ENCODE measurements around the gene PROS1.
"Not testable (repeated sequence)": the region's sequence is repeated elsewhere in the genome, so short reads cannot be mapped to it uniquely, and the experiment has no call there.

PROS1 gene

DNA sequence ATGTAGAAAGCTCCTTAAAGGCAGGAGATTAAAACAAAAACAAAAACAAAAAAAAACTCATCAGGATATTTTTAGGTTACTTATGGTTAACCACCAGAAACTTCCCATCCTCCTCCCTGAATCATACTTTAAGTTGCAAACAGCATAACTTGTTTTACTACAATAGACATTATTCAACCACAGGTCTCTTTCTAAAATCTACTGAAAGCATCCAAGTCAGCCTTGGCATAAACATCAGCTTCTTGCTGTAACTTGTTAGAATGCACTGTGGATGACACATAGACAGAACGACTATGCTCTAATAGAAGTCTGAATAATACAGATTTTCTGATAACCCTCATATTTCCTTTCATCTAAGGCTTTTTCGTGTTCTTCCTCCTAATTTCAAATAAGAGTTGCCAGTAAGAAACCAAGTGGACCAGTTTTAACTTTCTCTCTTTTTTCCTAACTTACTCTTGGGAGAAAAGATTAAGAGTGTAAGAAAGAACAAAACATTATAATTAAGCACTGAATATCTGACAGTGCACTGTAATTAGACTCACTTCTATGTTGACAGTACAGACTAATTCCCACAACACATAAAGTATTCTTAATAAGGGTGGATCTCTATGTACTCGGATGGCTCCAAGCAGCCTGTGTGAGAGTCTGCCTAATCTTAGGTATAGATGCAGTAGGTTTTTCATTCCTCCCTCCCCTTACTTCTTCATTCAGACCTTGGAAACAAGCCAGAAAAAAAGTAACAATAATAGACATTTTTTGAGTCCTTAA lies 95.3 kb downstream of the PROS1 start:
- not testable (repeated sequence) for H3K9me3 ChIP-seq (ENCODE audit: control insufficient read depth in 2 of 2, low read length in 2 of 2); H3K4me3 ChIP-seq (ENCODE audit: low read length in 2 of 2); H3K27me3 ChIP-seq (ENCODE audit: control insufficient read depth in 1 of 2, insufficient read depth in 2 of 2, low read length in 2 of 2); H3K36me3 ChIP-seq (ENCODE audit: control insufficient read depth in 2 of 2, insufficient read depth in 2 of 2, low read length in 2 of 2); H3K4me1 ChIP-seq (ENCODE audit: control insufficient read depth, insufficient read depth, low read length); H3K9ac ChIP-seq (ENCODE audit: low read length in 2 of 2); H3K27ac ChIP-seq (ENCODE audit: low read length)

DNA sequence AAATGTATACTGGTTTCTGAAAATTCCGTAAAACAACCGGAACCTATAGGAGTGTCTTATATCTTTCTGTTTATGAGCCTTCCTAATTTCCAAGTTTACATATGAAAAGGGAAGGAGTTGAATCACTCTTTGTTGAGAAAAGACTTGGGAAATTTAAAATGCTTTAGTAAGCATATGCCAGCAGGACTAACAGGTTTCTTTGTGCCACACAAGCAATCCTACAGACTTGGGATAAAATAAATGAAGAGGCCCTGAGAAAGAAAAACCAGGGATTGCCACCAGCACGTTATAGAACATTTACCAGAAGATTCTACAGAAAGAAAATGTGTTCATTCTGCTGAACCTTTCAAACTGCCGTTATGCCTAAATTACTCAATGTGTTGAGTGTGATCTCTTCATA lies 96.3 kb downstream of the PROS1 start:
- not testable (repeated sequence) for H3K27me3 ChIP-seq (ENCODE audit: control insufficient read depth in 1 of 2, insufficient read depth in 2 of 2, low read length in 2 of 2); H3K9ac ChIP-seq (ENCODE audit: low read length in 2 of 2); H3K36me3 ChIP-seq (ENCODE audit: control insufficient read depth in 2 of 2, insufficient read depth in 2 of 2, low read length in 2 of 2); H3K9me3 ChIP-seq (ENCODE audit: control insufficient read depth in 2 of 2, low read length in 2 of 2); H3K4me3 ChIP-seq (ENCODE audit: low read length in 2 of 2); H3K4me1 ChIP-seq (ENCODE audit: control insufficient read depth, insufficient read depth, low read length); H3K27ac ChIP-seq (ENCODE audit: low read length)

DNA sequence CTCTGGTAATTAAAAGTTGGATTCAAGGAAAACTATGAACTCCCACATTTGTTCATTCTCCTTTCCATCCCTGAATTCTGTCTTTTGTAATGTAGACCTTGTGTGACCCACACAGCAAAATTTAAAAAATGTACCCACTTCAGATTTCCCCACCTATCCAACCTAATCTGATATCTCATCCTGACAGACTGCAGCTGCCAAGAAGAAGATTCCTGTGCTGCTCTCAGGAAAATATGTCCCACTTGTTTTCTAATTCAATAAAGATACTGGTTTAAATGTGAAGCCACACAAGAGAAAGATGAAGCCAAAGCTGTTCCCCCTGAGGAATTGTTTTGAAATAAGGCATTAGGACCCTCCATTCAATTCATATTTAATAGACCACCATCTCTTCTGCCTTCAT lies 100.3 kb downstream of the PROS1 start:
- not testable (repeated sequence) for H3K9ac ChIP-seq (ENCODE audit: low read length in 2 of 2); H3K27me3 ChIP-seq (ENCODE audit: control insufficient read depth in 1 of 2, insufficient read depth in 2 of 2, low read length in 2 of 2); H3K36me3 ChIP-seq (ENCODE audit: control insufficient read depth in 2 of 2, insufficient read depth in 2 of 2, low read length in 2 of 2); H3K4me3 ChIP-seq (ENCODE audit: low read length in 2 of 2); H3K9me3 ChIP-seq (ENCODE audit: control insufficient read depth in 2 of 2, low read length in 2 of 2); H3K27ac ChIP-seq (ENCODE audit: low read length); H3K4me1 ChIP-seq (ENCODE audit: control insufficient read depth, insufficient read depth, low read length)

DNA sequence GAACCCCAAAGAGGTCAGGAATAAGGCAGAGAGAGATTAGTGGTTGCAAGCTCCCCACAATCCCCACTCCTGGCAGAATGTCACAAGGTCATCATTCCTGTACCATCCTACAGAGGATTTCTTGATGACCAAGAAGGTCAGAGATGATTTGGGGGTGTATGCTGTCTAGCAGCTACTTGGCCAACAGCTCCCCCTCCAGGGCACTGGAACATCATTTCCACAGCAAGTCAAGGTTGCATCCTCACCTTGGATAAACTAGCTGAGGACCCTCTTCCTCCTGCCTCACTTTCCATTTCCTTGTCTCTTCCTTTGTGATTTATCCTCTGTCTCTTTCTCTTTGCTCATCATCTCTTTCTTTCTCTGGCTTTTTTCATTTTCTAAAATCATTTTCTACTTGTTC lies 106.3 kb downstream of the PROS1 start:
- H3K4me1 ChIP-seq (ENCODE audit: control insufficient read depth, insufficient read depth, low read length): no peaks in the 10 kb centered on the region
- H3K4me3 ChIP-seq (ENCODE audit: low read length in 2 of 2): no peak overlapping the region
- no peaks in the 10 kb centered on the region for H3K9me3 ChIP-seq (ENCODE audit: control insufficient read depth in 2 of 2, low read length in 2 of 2)
- H3K27me3 ChIP-seq (ENCODE audit: control insufficient read depth in 1 of 2, insufficient read depth in 2 of 2, low read length in 2 of 2): no peaks in the 10 kb centered on the region
- no peak overlapping the region for H3K9ac ChIP-seq (ENCODE audit: low read length in 2 of 2)
- no peaks in the 10 kb centered on the region for H3K36me3 ChIP-seq (ENCODE audit: control insufficient read depth in 2 of 2, insufficient read depth in 2 of 2, low read length in 2 of 2)
- no peak overlapping the region for H3K27ac ChIP-seq (ENCODE audit: low read length)

DNA sequence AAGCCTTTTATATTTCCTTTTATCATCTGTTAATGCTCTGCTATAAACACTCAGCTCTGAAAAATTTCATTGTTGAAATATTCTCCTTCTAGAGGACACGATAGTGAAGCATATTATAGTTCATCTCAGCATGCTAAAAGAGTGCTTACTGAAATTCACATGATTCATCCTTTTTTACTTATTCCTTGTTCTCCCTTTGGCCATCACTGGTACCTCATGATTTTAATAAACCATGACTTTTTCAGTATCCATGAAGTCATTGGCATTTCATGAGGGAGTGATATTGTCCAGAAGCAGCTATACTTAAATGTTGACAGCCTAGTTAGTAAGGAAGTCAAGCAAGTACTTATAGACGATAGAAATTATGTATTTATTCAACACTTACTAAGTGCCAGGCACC lies 112.7 kb downstream of the PROS1 start:
- Histone ChIP-seq H3K4me3 (ENCODE audit: low read length in 2 of 2) (no peak overlapping the region), H3K9ac (ENCODE audit: low read length in 2 of 2) (no peak overlapping the region)

DNA sequence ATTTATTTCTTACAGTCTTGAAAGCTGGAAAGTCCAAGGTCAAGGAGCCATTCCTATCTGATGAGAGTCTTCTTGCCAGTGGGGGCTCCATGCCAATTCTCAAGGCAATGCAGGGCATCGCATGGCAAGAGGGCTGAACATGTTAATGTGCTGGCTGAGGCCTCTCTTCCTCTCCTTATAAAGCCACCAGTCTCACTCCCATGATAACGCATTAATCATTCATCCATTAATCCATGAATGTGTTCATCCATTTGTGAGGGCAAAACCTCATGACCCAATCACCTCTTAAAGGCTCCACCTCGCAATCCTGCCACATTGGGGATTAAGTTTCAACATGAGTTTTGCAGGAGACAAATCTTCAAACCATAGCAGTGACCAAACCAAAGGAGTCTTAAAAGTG lies 118.3 kb downstream of the PROS1 start:
- Histone ChIP-seq H3K9ac (ENCODE audit: low read length in 2 of 2) (no peak overlapping the region), H3K4me1 (ENCODE audit: control insufficient read depth, insufficient read depth, low read length) (no peaks in the 10 kb centered on the region), H3K4me3 (ENCODE audit: low read length in 2 of 2) (no peak overlapping the region), H3K36me3 (ENCODE audit: control insufficient read depth in 2 of 2, insufficient read depth in 2 of 2, low read length in 2 of 2) (no peaks in the 10 kb centered on the region), H3K27me3 (ENCODE audit: control insufficient read depth in 1 of 2, insufficient read depth in 2 of 2, low read length in 2 of 2) (no peaks in the 10 kb centered on the region), H3K9me3 (ENCODE audit: control insufficient read depth in 2 of 2, low read length in 2 of 2) (peaks cover 2 to 3% of the 10 kb centered on the region in 2 donors), H3K27ac (ENCODE audit: low read length) (no peak overlapping the region)

More for the DNA sequence above, 112.7 kb downstream of the PROS1 start:
- H3K27ac ChIP-seq (ENCODE audit: low read length): no peak overlapping the region
- no peaks in the 10 kb centered on the region for H3K36me3 ChIP-seq (ENCODE audit: control insufficient read depth in 2 of 2, insufficient read depth in 2 of 2, low read length in 2 of 2)
- no peaks in the 10 kb centered on the region for H3K27me3 ChIP-seq (ENCODE audit: control insufficient read depth in 1 of 2, insufficient read depth in 2 of 2, low read length in 2 of 2)
- H3K9me3 ChIP-seq (ENCODE audit: control insufficient read depth in 2 of 2, low read length in 2 of 2): peaks cover 2 to 3% of the 10 kb centered on the region in 2 donors
- H3K4me1 ChIP-seq (ENCODE audit: control insufficient read depth, insufficient read depth, low read length): no peaks in the 10 kb centered on the region

DNA sequence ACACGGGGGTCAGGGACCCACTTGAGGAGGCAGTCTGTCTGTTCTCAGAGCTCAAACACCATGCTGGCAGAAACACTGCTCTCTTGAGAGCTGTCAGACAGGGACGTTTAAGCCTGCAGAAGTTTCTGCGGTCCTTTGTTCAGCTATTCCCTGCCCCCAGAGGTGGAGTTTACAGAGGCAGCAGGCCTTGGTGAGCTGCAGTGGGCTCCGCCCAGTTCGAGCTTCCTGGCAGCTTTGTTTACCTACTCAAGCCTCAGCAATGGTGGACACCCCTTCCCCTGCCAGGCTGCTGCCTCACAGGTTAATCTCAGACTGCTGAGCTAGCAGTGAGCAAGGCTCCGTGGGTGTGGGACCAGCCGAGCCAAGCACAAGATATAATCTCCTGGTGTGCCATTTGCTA lies 121.5 kb downstream of the PROS1 start:
- H3K9me3 ChIP-seq (ENCODE audit: control insufficient read depth in 2 of 2, low read length in 2 of 2); H3K4me1 ChIP-seq (ENCODE audit: control insufficient read depth, insufficient read depth, low read length); H3K27me3 ChIP-seq (ENCODE audit: control insufficient read depth in 1 of 2, insufficient read depth in 2 of 2, low read length in 2 of 2); H3K27ac ChIP-seq (ENCODE audit: low read length); H3K36me3 ChIP-seq (ENCODE audit: control insufficient read depth in 2 of 2, insufficient read depth in 2 of 2, low read length in 2 of 2); H3K9ac ChIP-seq (ENCODE audit: low read length in 2 of 2); H3K4me3 ChIP-seq (ENCODE audit: low read length in 2 of 2): not testable (repeated sequence)

DNA sequence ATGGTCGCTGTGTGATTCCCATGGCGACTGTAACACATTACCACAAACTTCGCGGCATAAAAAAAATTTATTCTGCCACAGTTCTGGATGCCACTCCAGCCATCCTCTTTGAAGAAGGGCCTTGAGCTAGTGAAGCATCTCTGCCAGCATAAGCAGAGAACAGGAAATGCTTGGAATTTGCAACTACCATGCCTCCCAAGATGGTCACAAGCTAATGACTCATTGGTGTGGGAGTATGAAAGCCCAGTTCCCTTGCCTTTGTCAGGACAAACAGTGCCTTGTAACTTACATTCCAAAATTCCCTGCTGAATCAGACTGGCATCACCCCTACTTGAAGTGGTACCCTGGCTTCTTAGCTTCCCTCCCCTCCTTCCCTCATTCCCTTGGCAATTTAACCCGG lies 129.7 kb downstream of the PROS1 start:
- no peak overlapping the region for H3K4me3 ChIP-seq (ENCODE audit: low read length in 2 of 2)
- no peaks in the 10 kb centered on the region for H3K36me3 ChIP-seq (ENCODE audit: control insufficient read depth in 2 of 2, insufficient read depth in 2 of 2, low read length in 2 of 2)
- H3K9ac ChIP-seq (ENCODE audit: low read length in 2 of 2): no peak overlapping the region
- H3K27me3 ChIP-seq (ENCODE audit: control insufficient read depth in 1 of 2, insufficient read depth in 2 of 2, low read length in 2 of 2): no peaks in the 10 kb centered on the region
- H3K27ac ChIP-seq (ENCODE audit: low read length): no peak overlapping the region
- no peaks in the 10 kb centered on the region for H3K9me3 ChIP-seq (ENCODE audit: control insufficient read depth in 2 of 2, low read length in 2 of 2)
- H3K4me1 ChIP-seq (ENCODE audit: control insufficient read depth, insufficient read depth, low read length): peaks cover 2% of the 10 kb centered on the region

DNA sequence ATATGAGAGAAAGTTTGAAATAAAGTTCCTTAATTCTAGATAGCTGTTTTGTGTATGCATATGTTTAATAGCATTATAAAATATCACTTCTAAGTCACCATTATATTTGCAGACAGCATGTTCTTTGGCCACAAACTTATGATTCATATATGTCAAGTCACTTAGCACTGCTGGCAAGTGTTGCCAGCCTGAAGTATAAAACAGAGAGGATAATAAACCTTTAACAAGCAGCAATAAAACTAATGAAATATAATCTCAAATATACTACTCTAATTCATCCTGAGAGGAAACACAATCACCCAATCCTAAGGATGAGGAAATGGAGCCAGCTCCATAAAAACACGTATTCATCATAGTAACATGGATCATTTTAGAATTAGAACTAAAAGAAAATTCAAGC lies 134.5 kb downstream of the PROS1 start:
- not testable (repeated sequence) for H3K9ac ChIP-seq (ENCODE audit: low read length in 2 of 2); H3K4me1 ChIP-seq (ENCODE audit: control insufficient read depth, insufficient read depth, low read length); H3K9me3 ChIP-seq (ENCODE audit: control insufficient read depth in 2 of 2, low read length in 2 of 2); H3K27ac ChIP-seq (ENCODE audit: low read length); H3K27me3 ChIP-seq (ENCODE audit: control insufficient read depth in 1 of 2, insufficient read depth in 2 of 2, low read length in 2 of 2); H3K4me3 ChIP-seq (ENCODE audit: low read length in 2 of 2); H3K36me3 ChIP-seq (ENCODE audit: control insufficient read depth in 2 of 2, insufficient read depth in 2 of 2, low read length in 2 of 2)
